Stimulated activated CD4-positive, alpha-beta T cell treated with anti-CD3 and anti-CD28 coated beads, Interleukin-15, amount 100 ng/mL, for 24 hours (primary cell): ENCODE measurements around the gene CHMP5.
"Not testable (repeated sequence)": the region's sequence is repeated elsewhere in the genome, so short reads cannot be mapped to it uniquely, and the experiment has no call there.

Experiments
- DNase-seq: peaks from one replicate; pipeline ENCODE4 v3.0.0-alpha.2; 2020

CHMP5 gene

GRCh38 chr9:33285502-33285901, 20.7 kb downstream of the CHMP5 start:
- DNase-seq, result no peak

GRCh38 chr9:33287087-33287490, 22.2 kb downstream of the CHMP5 start:
- peak; percentile 51 for DNase-seq

- no peak for DNase-seq
These were observed 23.4 kb downstream of the CHMP5 start for GRCh38 chr9:33288235-33288634.

- no peak for DNase-seq
These were observed 24.1 kb downstream of the CHMP5 start for GRCh38 chr9:33288828-33289483.

- peak; percentile 56 for DNase-seq
These were observed 24.6 kb downstream of the CHMP5 start for GRCh38 chr9:33289496-33289895.

- DNase-seq, result no peak
These were observed 25.0 kb downstream of the CHMP5 start for GRCh38 chr9:33289936-33290246.

GRCh38 chr9:33290247-33291030, 25.6 kb downstream of the CHMP5 start, which contains the start of gene NFX1:
Gene NFX1, plus strand, starts transcription at chr9:33290516. Its CDS starts 57 bp downstream, at chr9:33290573.
- DNase-seq, result peak; percentile 98

- no peak for DNase-seq
These were observed 26.2 kb downstream of the CHMP5 start for GRCh38 chr9:33291031-33291397.

GRCh38 chr9:33291901-33292300, 27.1 kb downstream of the CHMP5 start:
- no peak for DNase-seq

- no peak for DNase-seq
These were observed 28.9 kb downstream of the CHMP5 start for GRCh38 chr9:33293782-33294181.

GRCh38 chr9:33294670-33295432, 30.0 kb downstream of the CHMP5 start:
- DNase-seq, result no peak

- no peak for DNase-seq
These were observed 30.7 kb downstream of the CHMP5 start for GRCh38 chr9:33295571-33295970.

GRCh38 chr9:33297432-33297831, 32.6 kb downstream of the CHMP5 start:
- no peak for DNase-seq

- DNase-seq, result no peak
These were observed 35.7 kb downstream of the CHMP5 start for GRCh38 chr9:33300546-33300945.

- no peak for DNase-seq
These were observed 39.5 kb downstream of the CHMP5 start for GRCh38 chr9:33304362-33304761.

- peak; percentile 46 for DNase-seq
These were observed 41.2 kb downstream of the CHMP5 start for GRCh38 chr9:33306037-33306436.

- no peak for DNase-seq
These were observed 42.2 kb downstream of the CHMP5 start for GRCh38 chr9:33307067-33307466.

- DNase-seq, result no peak
These were observed 45.1 kb downstream of the CHMP5 start for GRCh38 chr9:33309903-33310302.

GRCh38 chr9:33310748-33311147, 45.9 kb downstream of the CHMP5 start:
- DNase-seq, result no peak

GRCh38 chr9:33311953-33312352, 47.1 kb downstream of the CHMP5 start:
- no peak for DNase-seq

GRCh38 chr9:33315371-33315770, 50.5 kb downstream of the CHMP5 start:
- no peak for DNase-seq

- DNase-seq, result not testable (repeated sequence)
These were observed 52.3 kb downstream of the CHMP5 start for GRCh38 chr9:33317136-33317535.

GRCh38 chr9:33318225-33318624, 53.4 kb downstream of the CHMP5 start:
- DNase-seq, result no peak

- no peak for DNase-seq
These were observed 53.9 kb downstream of the CHMP5 start for GRCh38 chr9:33318781-33319180.
